ENCODE measurements around the gene MTCP1.
A peak's percentile ranks its signal among the peaks of the same experiment; 100 is the strongest.

DNA sequence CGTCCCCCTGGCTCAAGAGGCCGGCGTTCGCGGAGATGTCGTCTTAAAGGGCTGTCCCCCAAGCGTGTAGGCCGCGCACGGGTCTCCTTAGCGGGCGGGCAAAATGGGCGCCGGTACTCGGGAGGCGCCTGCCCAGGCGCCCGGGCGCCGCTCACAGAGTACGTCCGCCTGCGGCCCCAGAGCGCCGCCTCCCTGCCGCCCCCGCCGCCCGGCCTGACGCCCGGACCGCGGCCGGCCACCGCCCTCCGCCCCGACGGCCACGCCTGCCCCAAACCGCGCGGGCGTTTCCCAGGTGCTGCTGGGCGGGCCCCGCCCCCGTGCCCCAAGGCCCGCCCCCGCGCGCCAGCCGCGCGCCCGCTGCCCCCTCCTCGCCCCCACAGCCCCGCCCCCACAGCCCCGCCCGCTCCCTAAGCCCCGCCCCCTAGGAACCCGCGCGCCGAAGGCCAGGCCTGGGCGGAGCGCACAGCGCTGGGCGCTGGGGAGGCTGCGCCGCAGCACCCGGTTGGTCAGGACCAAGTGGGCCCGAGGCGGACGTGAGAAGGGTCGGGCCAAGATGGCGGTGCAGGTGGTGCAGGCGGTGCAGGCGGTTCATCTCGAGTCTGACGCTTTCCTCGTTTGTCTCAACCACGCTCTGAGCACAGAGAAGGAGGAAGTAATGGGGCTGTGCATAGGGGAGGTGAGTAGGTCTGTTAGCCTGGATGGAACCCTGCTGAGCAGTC, at the start of gene MTCP1, which contains the start of the genes BRCC3 and CMC4:
- TF ChIP-seq, protein P1, sequence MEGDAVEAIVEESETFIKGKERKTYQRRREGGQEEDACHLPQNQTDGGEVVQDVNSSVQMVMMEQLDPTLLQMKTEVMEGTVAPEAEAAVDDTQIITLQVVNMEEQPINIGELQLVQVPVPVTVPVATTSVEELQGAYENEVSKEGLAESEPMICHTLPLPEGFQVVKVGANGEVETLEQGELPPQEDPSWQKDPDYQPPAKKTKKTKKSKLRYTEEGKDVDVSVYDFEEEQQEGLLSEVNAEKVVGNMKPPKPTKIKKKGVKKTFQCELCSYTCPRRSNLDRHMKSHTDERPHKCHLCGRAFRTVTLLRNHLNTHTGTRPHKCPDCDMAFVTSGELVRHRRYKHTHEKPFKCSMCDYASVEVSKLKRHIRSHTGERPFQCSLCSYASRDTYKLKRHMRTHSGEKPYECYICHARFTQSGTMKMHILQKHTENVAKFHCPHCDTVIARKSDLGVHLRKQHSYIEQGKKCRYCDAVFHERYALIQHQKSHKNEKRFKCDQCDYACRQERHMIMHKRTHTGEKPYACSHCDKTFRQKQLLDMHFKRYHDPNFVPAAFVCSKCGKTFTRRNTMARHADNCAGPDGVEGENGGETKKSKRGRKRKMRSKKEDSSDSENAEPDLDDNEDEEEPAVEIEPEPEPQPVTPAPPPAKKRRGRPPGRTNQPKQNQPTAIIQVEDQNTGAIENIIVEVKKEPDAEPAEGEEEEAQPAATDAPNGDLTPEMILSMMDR (IDR thresholded peaks at IDR 0.05; ENCODE audit: insufficient read depth, low read length) = no peak
- TF ChIP-seq, protein P2, sequence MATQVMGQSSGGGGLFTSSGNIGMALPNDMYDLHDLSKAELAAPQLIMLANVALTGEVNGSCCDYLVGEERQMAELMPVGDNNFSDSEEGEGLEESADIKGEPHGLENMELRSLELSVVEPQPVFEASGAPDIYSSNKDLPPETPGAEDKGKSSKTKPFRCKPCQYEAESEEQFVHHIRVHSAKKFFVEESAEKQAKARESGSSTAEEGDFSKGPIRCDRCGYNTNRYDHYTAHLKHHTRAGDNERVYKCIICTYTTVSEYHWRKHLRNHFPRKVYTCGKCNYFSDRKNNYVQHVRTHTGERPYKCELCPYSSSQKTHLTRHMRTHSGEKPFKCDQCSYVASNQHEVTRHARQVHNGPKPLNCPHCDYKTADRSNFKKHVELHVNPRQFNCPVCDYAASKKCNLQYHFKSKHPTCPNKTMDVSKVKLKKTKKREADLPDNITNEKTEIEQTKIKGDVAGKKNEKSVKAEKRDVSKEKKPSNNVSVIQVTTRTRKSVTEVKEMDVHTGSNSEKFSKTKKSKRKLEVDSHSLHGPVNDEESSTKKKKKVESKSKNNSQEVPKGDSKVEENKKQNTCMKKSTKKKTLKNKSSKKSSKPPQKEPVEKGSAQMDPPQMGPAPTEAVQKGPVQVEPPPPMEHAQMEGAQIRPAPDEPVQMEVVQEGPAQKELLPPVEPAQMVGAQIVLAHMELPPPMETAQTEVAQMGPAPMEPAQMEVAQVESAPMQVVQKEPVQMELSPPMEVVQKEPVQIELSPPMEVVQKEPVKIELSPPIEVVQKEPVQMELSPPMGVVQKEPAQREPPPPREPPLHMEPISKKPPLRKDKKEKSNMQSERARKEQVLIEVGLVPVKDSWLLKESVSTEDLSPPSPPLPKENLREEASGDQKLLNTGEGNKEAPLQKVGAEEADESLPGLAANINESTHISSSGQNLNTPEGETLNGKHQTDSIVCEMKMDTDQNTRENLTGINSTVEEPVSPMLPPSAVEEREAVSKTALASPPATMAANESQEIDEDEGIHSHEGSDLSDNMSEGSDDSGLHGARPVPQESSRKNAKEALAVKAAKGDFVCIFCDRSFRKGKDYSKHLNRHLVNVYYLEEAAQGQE (IDR thresholded peaks at IDR 0.05; ENCODE audit: insufficient replicate concordance, low read depth) = peak; percentile 23
- TF ChIP-seq POLR2AphosphoS5 (IDR thresholded peaks at IDR 0.05; ENCODE audit: low read depth) = peak; percentile 75
- no peak for TF ChIP-seq GABPA (IDR thresholded peaks at IDR 0.05; ENCODE audit: low read depth)

All from HL-60 (cell line).